HepG2 (cell line): ENCODE measurements around the gene SCAF8. TPM values are rescaled to one million over a fixed set of nuclear protein-coding genes. Genes with fewer than 3 reads are reported as not detected.

ENCODE experiments used
- ATAC-seq: fragments of 200-7000 bp; cut with Tn5 transposase; 3 replicates; pipeline ENCODE4 v1.9.1; 2020; ENCODE audit warnings: mild to moderate bottlenecking, moderate library complexity
- BruUV-seq: library from RNA; stranded (reverse); fragments of 400-500 nt; replicated peaks from 2 replicates; lab custom pipeline; 2021; lab: Mats Ljungman, UMichigan
- CTCF ChIA-PET: fragments of 300-600 bp; formaldehyde crosslinking; extraction: SDS; loops from one replicate; lab custom pipeline; 2021; ENCODE audit warnings: low total read pairs, inconsistent platforms, low intra/inter-chr PET ratio; lab: Yijun Ruan, JAX
- POLR2A ChIA-PET: fragments of 350-600 bp; sonication (Branson Sonifier 250); formaldehyde crosslinking; loops from one replicate; lab custom pipeline; 2020; ENCODE audit warnings: antibody characterized with exemption, inconsistent platforms; lab: Yijun Ruan, JAX
- DNase-seq: peaks from one replicate; pipeline ENCODE4 v3.0.0-alpha.2; 2015; ENCODE audit warnings: low spot score
- FAIRE-seq: peaks from 3 replicates; lab custom pipeline; 2011; peaks lifted over from hg19 to GRCh38; lab: Jason Lieb, UNC
- H2AFZ ChIP-seq: one replicate; pipeline ENCODE4 v1.6.1; 2011; ENCODE audit warnings: low read length, inconsistent platforms
- H3K27ac ChIP-seq: fragments of 300-600 bp; 3 replicates; pipeline ENCODE4 v1.8.0; 2011; ENCODE audit warnings: mixed run types, mild to moderate bottlenecking, mixed read lengths, low read length, inconsistent platforms; ENCODE audit not compliant: insufficient read depth; ENCODE audit errors: extremely low read length
- H3K27me3 ChIP-seq, 2 experiments: fragments of 200-600 bp in 1 of 2; 2 replicates in 1 of 2; 3 replicates in 1 of 2; pipeline versions ENCODE4 v1.6.0 to v1.8.0; 2011; ENCODE audit warnings: low read length in 2 of 2, mild to moderate bottlenecking in 2 of 2, moderate library complexity in 2 of 2, inconsistent platforms in 1 of 2; ENCODE audit not compliant: insufficient read depth in 2 of 2, control insufficient read depth in 1 of 2
- H3K36me3 ChIP-seq, 2 experiments: fragments of 200-600 bp in 1 of 2; replicated peaks in 1 of 2; 2 replicates in 1 of 2; 3 replicates in 1 of 2; pipeline versions ENCODE4 v1.5.1 to v1.8.0; 2011; ENCODE audit warnings: low read length in 2 of 2, inconsistent platforms in 1 of 2; ENCODE audit not compliant: insufficient read depth in 2 of 2, control insufficient read depth in 1 of 2
- H3K4me1 ChIP-seq: 2 replicates; pipeline ENCODE4 v1.5.1; 2012; ENCODE audit warnings: low read length, inconsistent platforms; ENCODE audit not compliant: insufficient read depth
- H3K4me2 ChIP-seq: 2 replicates; pipeline ENCODE4 v1.6.0; 2011; ENCODE audit warnings: low read depth, low read length, inconsistent platforms
- H3K4me3 ChIP-seq, 3 experiments: fragments of 200-600 bp in 1 of 3; sonication (generic), shearing (Covaris generic) in 1 of 3; replicated peaks in 1 of 3; 2 replicates each; pipeline ENCODE4 v1.5.1; 2011 to 2016; ENCODE audit warnings: low read length in 3 of 3, inconsistent platforms in 2 of 3, low read depth in 2 of 3, mild to moderate bottlenecking in 2 of 3, control low read depth in 1 of 3, mixed read lengths in 1 of 3; ENCODE audit not compliant: insufficient read depth in 1 of 3
- H3K79me2 ChIP-seq: one replicate; pipeline ENCODE4 v1.6.1; 2011; ENCODE audit warnings: low read length, inconsistent platforms; ENCODE audit not compliant: insufficient read depth
- H3K9ac ChIP-seq: 2 replicates; pipeline ENCODE4 v1.6.0; 2011; ENCODE audit warnings: mild to moderate bottlenecking, low read depth, low read length, inconsistent platforms; ENCODE audit not compliant: insufficient read depth
- H3K9me3 ChIP-seq: 2 replicates; pipeline ENCODE4 v1.5.1; 2012; ENCODE audit warnings: mild to moderate bottlenecking, low read length
- H4K20me1 ChIP-seq: 2 replicates; pipeline ENCODE4 v1.6.0; 2011; ENCODE audit warnings: inconsistent platforms, mild to moderate bottlenecking, low read length, moderate library complexity; ENCODE audit not compliant: insufficient read depth
- KDM5A ChIP-seq: fragments of 200-600 bp; sonication (generic); IDR thresholded peaks from 2 replicates; pipeline ENCODE4 v1.7.0; 2018; ENCODE audit warnings: antibody characterized with exemption, mild to moderate bottlenecking, low read length, borderline replicate concordance
- KLF15 ChIP-seq: sonication (generic); formaldehyde crosslinking; IDR thresholded peaks from 2 replicates; pipeline ENCODE4 v1.8.1; 2023; ENCODE audit warnings: borderline replicate concordance, mild to moderate bottlenecking, inconsistent platforms, missing genetic modification reagents, mixed read lengths
- MAF1 ChIP-seq: sonication (generic); formaldehyde crosslinking; IDR thresholded peaks from 2 replicates; pipeline ENCODE4 v1.5.0; 2020; ENCODE audit warnings: missing genetic modification reagents, borderline replicate concordance
- MAFG ChIP-seq: sonication (generic); formaldehyde crosslinking; IDR thresholded peaks from 2 replicates; pipeline ENCODE4 v1.5.1; 2020; ENCODE audit warnings: mild to moderate bottlenecking, missing genetic modification reagents
- PPARG ChIP-seq: conservative IDR thresholded peaks from 2 replicates; pipeline ENCODE4 v1.6.1; 2016; ENCODE audit warnings: missing biosample characterization, missing genetic modification reagents
- PTBP1 ChIP-seq: fragments of 200-400 bp; formaldehyde crosslinking; IDR thresholded peaks from 2 replicates; pipeline ENCODE4 v1.6.1; 2018; ENCODE audit warnings: low read length, low read depth; ENCODE audit not compliant: poor library complexity, severe bottlenecking
- RBM22 ChIP-seq: fragments of 200-400 bp; formaldehyde crosslinking; optimal IDR thresholded peaks from 2 replicates; pipeline ENCODE3; 2017; ENCODE audit warnings: mild to moderate bottlenecking, low read length, moderate library complexity
- SMAD3 ChIP-seq: sonication (generic); formaldehyde crosslinking; IDR thresholded peaks from 2 replicates; pipeline ENCODE4 v1.4.0; 2020; ENCODE audit warnings: missing genetic modification reagents
- SP1 ChIP-seq, 2 experiments: fragments of 450-650 bp in 1 of 2; sonication (generic) in 1 of 2; formaldehyde crosslinking in 1 of 2; IDR thresholded peaks; 2 replicates each; pipeline versions ENCODE4 v1.4.0 to v1.6.1; 2016 to 2020; ENCODE audit warnings: missing genetic modification reagents in 1 of 2
- TEAD3 ChIP-seq: optimal IDR thresholded peaks from 2 replicates; pipeline ENCODE3; 2016; ENCODE audit warnings: borderline replicate concordance
- ZNF24 ChIP-seq: fragments of 450-650 bp; IDR thresholded peaks from 2 replicates; pipeline ENCODE4 v1.6.1; 2017; ENCODE audit warnings: antibody characterized with exemption, mild to moderate bottlenecking
- ZNF30 ChIP-seq: sonication (generic); formaldehyde crosslinking; IDR thresholded peaks from 2 replicates; pipeline ENCODE4 v1.5.0; 2020; ENCODE audit warnings: mild to moderate bottlenecking, missing genetic modification reagents
- ZNF672 ChIP-seq: sonication (generic); formaldehyde crosslinking; IDR thresholded peaks from 2 replicates; pipeline ENCODE4 v1.8.1; 2022; ENCODE audit warnings: missing genetic modification reagents
- WGBS: methylation state at CpG from one replicate; pipeline ENCODE4 v1.1.6; 2017; ENCODE audit warnings: low lambda C conversion rate; 5-methylcytosine and 5-hydroxymethylcytosine counted together
- in situ Hi-C: cut with HindIII; loops from 2 replicates; pipeline ENCODE4 v1.10.0; 2017; ENCODE audit warnings: low pct_unique_long_range_greater_than_20kb; ENCODE audit not compliant: extremely low pct_ligation_motif_present
- intact Hi-C: fragments of 100-400 bp; cut with micrococcal nuclease; formaldehyde crosslinking; loops from one replicate; pipeline ENCODE4 v1.10.0; 2022; ENCODE audit not compliant: unreplicated experiment
- polyA plus RNA-seq, 8 experiments: library from polyadenylated mRNA; depleted of rRNA in 3 of 8; stranded (reverse) in 7 of 8; unstranded in 1 of 8; fragments of >200 nt; fragmentation: Illumina TruSeq in 4 of 8; extraction: Trizol in 4 of 8; gene quantifications; 2 replicates each; pipeline versions ENCODE4 v1.2.1 to v1.2.3, GENCODE V29; 2011 to 2016; ENCODE audit warnings: low read depth in 4 of 8, missing spikeins in 1 of 8, mixed read lengths in 1 of 8; ENCODE audit not compliant: insufficient read depth in 1 of 8
- total RNA-seq, 5 experiments: library from RNA; depleted of rRNA; stranded (reverse); fragments of >200 nt; fragmentation: Illumina TruSeq; extraction: Trizol; gene quantifications; 2 replicates each; pipeline ENCODE4 v1.2.3, GENCODE V29; 2016; ENCODE audit warnings: low read depth in 1 of 5
- TF ChIP-seq, protein P1 (sequence below): sonication (generic); formaldehyde crosslinking; IDR thresholded peaks from 2 replicates; pipeline ENCODE4 v1.9.0; 2021; ENCODE audit warnings: missing genetic modification reagents, mild to moderate bottlenecking, borderline replicate concordance
- TF ChIP-seq, protein P2 (sequence below): IDR thresholded peaks from 2 replicates; pipeline ENCODE4 v1.6.1; 2016; ENCODE audit warnings: mild to moderate bottlenecking

SCAF8 gene
- total and polyA plus RNA-seq, 2 of the 13 experiments (the other 11 are each of a cell fraction or from before 2014, with no cell fraction given) = 15.3 to 40.8 TPM

- 98% methylated on average over 9 of the region's 9 CpGs for WGBS
- BruUV-seq = no TSS peak
- DNase-seq = no peak
- no peak overlapping the region for H2AFZ ChIP-seq
- no peaks in the 10 kb centered on the region for H3K4me1 ChIP-seq
- in situ Hi-C loops = no loop called here
- no peak overlapping the region for H3K4me2 ChIP-seq
- H3K9me3 ChIP-seq = no peaks in the 10 kb centered on the region
- H3K27me3 ChIP-seq = no peaks in the 10 kb centered on the region
- POLR2A ChIA-PET = no interaction called here
- TF ChIP-seq KLF15 (no peak), RBM22 (peak; percentile 61), SP1 (IDR thresholded peaks at IDR 0.05) (no peak), SP1 (CRISPR knock-in tag; IDR thresholded peaks at IDR 0.05) (no peak), PPARG (CRISPR knock-in tag) (no peak)
- TF ChIP-seq, all 625 proteins: peak for 1
- Histone ChIP-seq H3K4me3 (no peak overlapping the region), H3K9ac (no peak overlapping the region), H4K20me1 (peaks cover 13% of the 10 kb centered on the region; the same call in 1 of the 2 replicates), H3K79me2 (peaks cover 42% of the 10 kb centered on the region), H3K27ac (no peak overlapping the region), H3K36me3 (peaks cover 4 to 34% of the 10 kb centered on the region in 2 experiments; a peak in 4 of 5 replicates)
- CTCF ChIA-PET = no interaction called here
- ATAC-seq = no peak
- intact Hi-C loops = no loop called here
- FAIRE-seq = no peak
Observed at GRCh38 chr6:154786144-154786868, 53.1 kb downstream of the SCAF8 start.

DNA sequence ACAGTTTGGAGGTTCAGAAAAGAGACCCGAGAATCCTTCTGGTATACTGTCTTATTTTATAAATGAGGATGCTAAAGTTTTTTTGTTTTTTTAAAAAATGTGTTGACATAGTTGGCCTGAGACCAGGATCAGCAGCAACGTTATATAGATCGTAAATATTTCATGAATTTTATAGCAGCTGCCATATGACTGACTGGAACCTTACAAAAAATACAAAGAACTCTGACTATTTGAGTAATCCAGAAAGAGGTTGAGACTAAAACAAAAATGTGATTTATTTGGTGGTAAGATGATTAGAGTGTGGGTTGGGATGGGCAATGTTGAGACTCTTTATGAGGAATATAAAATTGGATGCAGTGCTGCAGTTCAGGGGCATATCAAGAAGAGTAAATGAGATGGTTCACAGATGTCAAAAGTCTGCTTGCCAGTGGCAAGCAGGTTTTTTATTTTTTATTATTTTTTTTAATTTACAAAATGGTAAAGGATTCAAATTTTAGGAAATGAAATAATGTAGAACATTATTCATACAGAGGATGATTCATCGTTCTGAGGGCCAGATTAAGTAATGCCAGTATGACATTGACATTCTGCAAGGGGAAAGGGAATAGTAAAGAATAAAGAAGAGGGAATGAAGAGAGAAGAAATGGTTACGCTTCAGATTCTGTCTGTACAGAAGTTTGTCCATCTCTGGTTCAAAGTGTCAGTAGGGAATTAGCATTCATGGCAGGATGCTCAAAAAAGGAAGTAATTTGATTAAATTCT, 58.5 kb downstream of the SCAF8 start:
- Histone ChIP-seq H3K4me3 (no peak overlapping the region), H3K79me2 (peaks cover 14% of the 10 kb centered on the region), H3K9ac (no peak overlapping the region), H4K20me1 (no peaks in the 10 kb centered on the region), H3K36me3 (peaks cover 14 to 50% of the 10 kb centered on the region in 2 experiments), H3K4me2 (no peak overlapping the region), H3K9me3 (no peaks in the 10 kb centered on the region), H3K4me1 (no peaks in the 10 kb centered on the region), H2AFZ (no peak overlapping the region), H3K27me3 (no peaks in the 10 kb centered on the region), H3K27ac (no peak overlapping the region)
- intact Hi-C loops (no loop called here), in situ Hi-C loops (no loop called here)
- DNase-seq (no peak), ATAC-seq (no peak), FAIRE-seq (no peak)
- 92% methylated on average over 5 of the region's 5 CpGs for WGBS
- CTCF ChIA-PET = no interaction called here
- no TSS peak for BruUV-seq
- POLR2A ChIA-PET = no interaction called here
- no peak for TF ChIP-seq PTBP1
- TF ChIP-seq MAF1 (CRISPR knock-in tag) = no peak
- no peak for TF ChIP-seq MAFG
- TF ChIP-seq SMAD3 (CRISPR knock-in tag) = no peak
- TF ChIP-seq, protein P1, sequence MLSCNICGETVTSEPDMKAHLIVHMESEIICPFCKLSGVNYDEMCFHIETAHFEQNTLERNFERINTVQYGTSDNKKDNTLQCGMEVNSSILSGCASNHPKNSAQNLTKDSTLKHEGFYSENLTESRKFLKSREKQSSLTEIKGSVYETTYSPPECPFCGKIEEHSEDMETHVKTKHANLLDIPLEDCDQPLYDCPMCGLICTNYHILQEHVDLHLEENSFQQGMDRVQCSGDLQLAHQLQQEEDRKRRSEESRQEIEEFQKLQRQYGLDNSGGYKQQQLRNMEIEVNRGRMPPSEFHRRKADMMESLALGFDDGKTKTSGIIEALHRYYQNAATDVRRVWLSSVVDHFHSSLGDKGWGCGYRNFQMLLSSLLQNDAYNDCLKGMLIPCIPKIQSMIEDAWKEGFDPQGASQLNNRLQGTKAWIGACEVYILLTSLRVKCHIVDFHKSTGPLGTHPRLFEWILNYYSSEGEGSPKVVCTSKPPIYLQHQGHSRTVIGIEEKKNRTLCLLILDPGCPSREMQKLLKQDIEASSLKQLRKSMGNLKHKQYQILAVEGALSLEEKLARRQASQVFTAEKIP (CRISPR knock-in tag) = no peak
- TF ChIP-seq, protein P2, sequence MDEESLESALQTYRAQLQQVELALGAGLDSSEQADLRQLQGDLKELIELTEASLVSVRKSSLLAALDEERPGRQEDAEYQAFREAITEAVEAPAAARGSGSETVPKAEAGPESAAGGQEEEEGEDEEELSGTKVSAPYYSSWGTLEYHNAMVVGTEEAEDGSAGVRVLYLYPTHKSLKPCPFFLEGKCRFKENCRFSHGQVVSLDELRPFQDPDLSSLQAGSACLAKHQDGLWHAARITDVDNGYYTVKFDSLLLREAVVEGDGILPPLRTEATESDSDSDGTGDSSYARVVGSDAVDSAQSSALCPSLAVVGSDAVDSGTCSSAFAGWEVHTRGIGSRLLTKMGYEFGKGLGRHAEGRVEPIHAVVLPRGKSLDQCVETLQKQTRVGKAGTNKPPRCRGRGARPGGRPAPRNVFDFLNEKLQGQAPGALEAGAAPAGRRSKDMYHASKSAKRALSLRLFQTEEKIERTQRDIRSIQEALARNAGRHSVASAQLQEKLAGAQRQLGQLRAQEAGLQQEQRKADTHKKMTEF (CRISPR knock-in tag) = no peak
- no peak for TF ChIP-seq ZNF30 (CRISPR knock-in tag)
- TF ChIP-seq ZNF24 = no peak
- TF ChIP-seq ZNF672 (CRISPR knock-in tag) = no peak
- TF ChIP-seq KDM5A = no peak
- no peak for TF ChIP-seq TEAD3 (CRISPR knock-in tag)
